CD8-positive, alpha-beta memory T cell (primary cell): ENCODE data around the gene MOV10L1. TPM values are rescaled to one million over a fixed set of nuclear protein-coding genes. Genes with fewer than 3 reads are reported as not detected.

ENCODE experiments used
- CTCF ChIA-PET: fragments of 350-600 bp; sonication (Branson Sonifier 250); formaldehyde crosslinking; loops from one replicate; lab custom pipeline; 2021; ENCODE audit warnings: antibody characterized with exemption; lab: Charles Lee
- POLR2A ChIA-PET: fragments of 350-600 bp; sonication (Branson Sonifier 250); formaldehyde crosslinking; loops from one replicate; lab custom pipeline; 2021; ENCODE audit warnings: antibody characterized with exemption; lab: Charles Lee
- DNase-seq, 5 donors: peaks; one replicate each; pipeline versions ENCODE4 v3.0.0 to v3.0.0-alpha.2; 2020 to 2022; ENCODE audit warnings: mixed read lengths in 1 of 5
- H3K27ac ChIP-seq: one replicate; pipeline ENCODE4 v1.7.0; 2013; ENCODE audit warnings: low read depth, mild to moderate bottlenecking, low read length, moderate library complexity
- H3K27me3 ChIP-seq: 2 replicates; pipeline ENCODE4 v1.7.0; 2013; ENCODE audit warnings: low read length, mild to moderate bottlenecking; ENCODE audit not compliant: insufficient read depth, poor library complexity, severe bottlenecking
- H3K36me3 ChIP-seq: 2 replicates; pipeline ENCODE4 v1.7.0; 2013; ENCODE audit warnings: mild to moderate bottlenecking, low read length, moderate library complexity; ENCODE audit not compliant: insufficient read depth
- H3K4me1 ChIP-seq: 2 replicates; pipeline ENCODE4 v1.7.0; 2013; ENCODE audit warnings: mild to moderate bottlenecking, low read length, moderate library complexity; ENCODE audit not compliant: insufficient read depth
- H3K4me3 ChIP-seq: 2 replicates; pipeline ENCODE4 v1.7.0; 2013; ENCODE audit warnings: mild to moderate bottlenecking, low read length
- H3K9me3 ChIP-seq: 2 replicates; pipeline ENCODE4 v1.7.0; 2013; ENCODE audit warnings: mild to moderate bottlenecking, low read length
- H3K27ac Mint-ChIP-seq, 8 donors: one replicate each; pipeline ENCODE4 v1.8.0; 2020 to 2021; ENCODE audit warnings: mixed read lengths in 8 of 8, mild to moderate bottlenecking in 6 of 8, inconsistent platforms in 3 of 8, moderate library complexity in 3 of 8
- H3K27me3 Mint-ChIP-seq, 2 donors: one replicate each; pipeline ENCODE4 v1.8.0; 2020 to 2021; ENCODE audit warnings: mixed read lengths in 2 of 2, mild to moderate bottlenecking in 1 of 2, moderate library complexity in 1 of 2
- H3K36me3 Mint-ChIP-seq, 3 donors: one replicate each; pipeline ENCODE4 v1.8.0; 2020 to 2021; ENCODE audit warnings: mixed read lengths in 3 of 3, inconsistent platforms in 1 of 3, mild to moderate bottlenecking in 1 of 3
- H3K4me1 Mint-ChIP-seq, 3 donors: one replicate each; pipeline ENCODE4 v1.8.0; 2020 to 2021; ENCODE audit warnings: mixed read lengths in 3 of 3, inconsistent platforms in 1 of 3, mild to moderate bottlenecking in 1 of 3
- H3K4me3 Mint-ChIP-seq, 7 donors: one replicate each; pipeline ENCODE4 v1.8.0; 2020 to 2021; ENCODE audit warnings: mixed read lengths in 7 of 7, mild to moderate bottlenecking in 6 of 7, moderate library complexity in 4 of 7, inconsistent platforms in 2 of 7
- H3K9me3 Mint-ChIP-seq, 5 donors: one replicate each; pipeline ENCODE4 v1.8.0; 2020 to 2022; ENCODE audit warnings: mixed read lengths in 5 of 5, mild to moderate bottlenecking in 3 of 5, moderate library complexity in 2 of 5, inconsistent platforms in 1 of 5
- polyA plus RNA-seq: library from polyadenylated mRNA; unstranded; fragments of 300-500 nt; fragmentation: Illumina TruSeq; gene quantifications from one replicate; pipeline ENCODE4 v1.2.3, GENCODE V29; 2021
- total RNA-seq, 2 experiments: library from RNA; stranded (reverse); gene quantifications; one replicate each; pipeline ENCODE4 v1.2.3, GENCODE V29; 2021

Gene MOV10L1
- total and polyA plus RNA-seq, 3 experiments from 2014 or later: not detected

DNA sequence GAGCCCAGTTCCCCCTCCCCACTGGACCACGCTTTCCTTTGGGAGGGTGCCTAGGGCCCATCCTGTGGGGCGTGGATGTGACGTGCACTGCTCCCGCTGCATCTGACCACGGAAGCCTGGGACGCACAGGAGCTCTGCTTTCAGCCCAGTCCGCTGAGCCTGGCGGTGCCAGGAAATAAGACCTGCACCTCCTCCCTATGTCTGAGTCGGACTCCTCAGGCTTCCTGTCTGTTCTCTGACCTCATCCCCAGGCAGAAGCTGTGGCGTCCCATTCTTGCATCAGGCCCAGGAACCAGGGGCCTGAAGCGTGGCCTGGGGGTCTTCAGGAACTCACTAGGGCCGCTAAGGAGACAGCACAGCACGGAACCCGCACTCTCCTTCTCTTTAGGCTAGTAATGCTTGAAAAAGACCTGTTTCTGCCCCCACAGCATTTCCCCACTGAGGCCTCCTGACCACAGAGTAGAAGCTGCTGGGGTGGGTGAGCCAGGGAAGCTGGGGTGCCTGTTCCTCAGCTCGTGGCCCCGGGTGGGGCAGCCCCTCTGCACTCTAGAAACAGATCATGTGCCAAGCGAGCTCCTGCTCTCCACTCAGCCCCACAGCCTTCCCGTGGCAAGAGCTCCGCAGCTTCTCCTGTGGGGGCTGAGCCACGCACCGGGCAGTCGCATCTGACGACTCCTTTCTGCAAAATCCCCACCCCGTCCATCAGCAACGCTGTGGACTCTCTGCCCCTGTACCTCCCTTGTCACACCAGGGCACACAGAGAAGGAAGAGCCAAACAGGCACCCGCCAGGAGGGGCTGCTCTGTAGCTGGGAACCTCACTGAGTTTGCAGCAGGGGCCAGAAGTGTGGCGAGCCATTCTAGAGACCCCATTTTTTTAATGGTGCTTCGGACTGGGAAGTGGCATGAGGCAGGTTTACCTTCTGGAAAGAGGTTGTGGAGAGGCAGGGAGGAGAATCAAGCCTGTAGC is 22.6 kb downstream of the MOV10L1 start:
- ChIA-PET CTCF (no interaction called here), POLR2A (no interaction called here)
- no peaks in the 10 kb centered on the region for H3K27me3 ChIP-seq
- peaks cover 0 to 20% (median 10%) of the 10 kb centered on the region in 3 donors for H3K4me1 Mint-ChIP-seq
- no peak overlapping the region for H3K27ac ChIP-seq
- H3K4me3 ChIP-seq: no peak overlapping the region
- H3K27ac Mint-ChIP-seq: peak overlapping the region in 2 of 8 donors; percentile 43 to 64
- no peaks in the 10 kb centered on the region for H3K36me3 ChIP-seq
- no peaks in the 10 kb centered on the region for H3K9me3 ChIP-seq
- H3K4me1 ChIP-seq: no peaks in the 10 kb centered on the region
- no peak for DNase-seq
- no peaks in the 10 kb centered on the region for H3K36me3 Mint-ChIP-seq
- peaks cover 14 to 18% of the 10 kb centered on the region in 2 donors for H3K27me3 Mint-ChIP-seq
- peak overlapping the region in 2 of 7 donors; percentile 36 to 44 for H3K4me3 Mint-ChIP-seq
- H3K9me3 Mint-ChIP-seq: no peaks in the 10 kb centered on the region

DNA sequence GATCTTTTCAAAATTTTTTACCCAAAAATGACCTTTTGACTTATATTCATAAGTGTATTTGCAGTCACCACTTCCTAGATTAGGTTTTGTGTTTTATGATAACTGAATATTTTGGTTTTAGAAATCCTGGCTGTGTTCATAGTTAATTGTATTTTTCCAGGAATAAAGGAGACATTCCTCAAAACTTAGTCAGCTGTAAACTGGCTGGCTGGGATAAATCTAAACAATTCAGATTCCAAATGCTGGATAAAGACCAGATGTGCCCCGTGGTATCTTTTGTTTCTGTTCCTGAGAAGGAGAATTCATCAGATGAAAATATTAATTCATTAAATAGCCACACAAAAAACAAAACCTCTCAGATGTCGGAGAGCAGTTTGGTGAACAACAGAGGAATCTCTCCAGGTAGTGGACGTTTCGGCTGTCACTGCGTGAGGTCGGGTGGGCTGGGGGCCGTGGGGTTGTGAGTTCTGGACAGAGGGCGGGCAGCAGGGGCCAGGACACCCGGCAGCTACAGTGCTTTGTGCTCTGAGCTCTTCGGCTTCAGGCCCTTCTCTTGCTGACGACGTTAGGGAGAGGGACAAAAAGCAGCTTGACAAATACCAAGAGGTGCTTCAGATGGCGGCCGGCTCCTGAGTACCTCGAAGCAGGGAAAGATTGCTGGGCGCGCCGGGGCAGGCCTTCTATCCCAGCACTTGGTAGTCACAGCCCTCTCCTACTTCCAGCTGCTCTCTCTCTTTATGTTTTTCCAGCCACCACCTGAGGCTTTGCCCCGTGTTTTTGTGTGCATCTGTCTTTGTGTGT is 24.6 kb downstream of the MOV10L1 start:
- DNase-seq: no peak
- Mint-ChIP-seq H3K27me3 (peaks cover 14 to 18% of the 10 kb centered on the region in 2 donors), H3K9me3 (no peaks in the 10 kb centered on the region), H3K27ac (no peak overlapping the region), H3K4me3 (no peak overlapping the region), H3K4me1 (peaks cover 0 to 20% (median 10%) of the 10 kb centered on the region in 3 donors), H3K36me3 (no peaks in the 10 kb centered on the region)
- POLR2A ChIA-PET: no interaction called here
- Histone ChIP-seq H3K9me3 (no peaks in the 10 kb centered on the region), H3K4me1 (no peaks in the 10 kb centered on the region), H3K27ac (no peak overlapping the region), H3K4me3 (no peak overlapping the region), H3K27me3 (no peaks in the 10 kb centered on the region), H3K36me3 (no peaks in the 10 kb centered on the region)
- CTCF ChIA-PET: no interaction called here

DNA sequence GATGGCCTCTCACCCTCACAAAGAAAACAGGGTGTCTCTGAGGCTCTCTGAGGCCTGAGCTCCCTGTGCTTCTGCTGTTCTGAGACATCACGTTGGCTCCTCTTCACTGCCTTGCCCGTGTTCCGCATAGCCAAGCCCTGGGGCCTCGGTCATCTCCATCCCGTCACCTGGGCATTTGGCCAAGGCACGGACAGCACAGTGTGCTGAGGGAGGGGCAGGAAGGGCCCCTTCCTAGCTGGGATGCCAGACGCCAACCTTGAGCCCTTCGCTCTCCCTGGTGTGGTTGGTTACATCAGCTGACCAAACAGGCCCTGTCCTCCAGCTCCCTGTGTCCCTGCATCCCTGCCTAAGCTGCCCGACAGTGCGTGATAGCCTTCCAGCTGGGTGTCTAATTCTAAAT is 25.9 kb downstream of the MOV10L1 start:
- no peak overlapping the region for H3K4me3 Mint-ChIP-seq
- H3K36me3 Mint-ChIP-seq: no peaks in the 10 kb centered on the region
- peaks cover 12 to 23% of the 10 kb centered on the region in 2 donors for H3K27me3 Mint-ChIP-seq
- no peak overlapping the region for H3K27ac ChIP-seq
- no peak overlapping the region for H3K27ac Mint-ChIP-seq
- peaks cover 0 to 20% (median 10%) of the 10 kb centered on the region in 3 donors for H3K4me1 Mint-ChIP-seq
- no peaks in the 10 kb centered on the region for H3K9me3 ChIP-seq
- CTCF ChIA-PET: no interaction called here
- H3K9me3 Mint-ChIP-seq: no peaks in the 10 kb centered on the region
- no peaks in the 10 kb centered on the region for H3K36me3 ChIP-seq
- POLR2A ChIA-PET: no interaction called here
- DNase-seq: no peak
- H3K4me1 ChIP-seq: no peaks in the 10 kb centered on the region
- no peak overlapping the region for H3K4me3 ChIP-seq
- H3K27me3 ChIP-seq: no peaks in the 10 kb centered on the region

DNA sequence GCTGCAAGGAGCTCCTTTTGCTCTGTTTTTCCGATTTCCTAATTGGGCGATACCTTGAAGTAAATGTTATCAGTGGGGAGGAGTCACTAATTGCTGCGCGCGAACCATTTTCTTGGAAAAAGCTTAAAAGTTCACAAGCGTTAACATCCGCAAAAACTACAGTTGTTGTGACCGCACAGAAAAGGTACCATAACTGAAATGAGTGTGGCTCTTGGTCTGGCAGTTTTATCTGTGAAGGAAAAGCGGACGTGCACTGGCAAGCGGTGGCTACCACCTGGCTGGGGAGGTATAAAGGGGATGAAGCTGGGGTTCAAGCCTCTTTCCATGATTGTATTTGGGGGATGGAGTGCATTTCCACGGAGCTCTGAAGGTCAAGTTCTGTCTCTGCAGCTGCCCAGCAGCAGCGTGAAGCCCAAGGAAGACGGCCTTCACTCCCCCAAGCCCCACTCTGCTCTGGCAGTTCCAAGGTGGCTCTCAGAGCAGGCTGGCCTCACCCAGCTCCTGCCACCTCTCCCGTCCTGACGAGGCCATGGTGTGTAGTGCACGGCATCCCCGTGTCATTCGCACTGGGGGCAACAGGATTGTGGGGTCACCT is 27.5 kb downstream of the MOV10L1 start:
- peaks cover 0 to 3% (median 2%) of the 10 kb centered on the region in 5 donors for H3K9me3 Mint-ChIP-seq

DNA sequence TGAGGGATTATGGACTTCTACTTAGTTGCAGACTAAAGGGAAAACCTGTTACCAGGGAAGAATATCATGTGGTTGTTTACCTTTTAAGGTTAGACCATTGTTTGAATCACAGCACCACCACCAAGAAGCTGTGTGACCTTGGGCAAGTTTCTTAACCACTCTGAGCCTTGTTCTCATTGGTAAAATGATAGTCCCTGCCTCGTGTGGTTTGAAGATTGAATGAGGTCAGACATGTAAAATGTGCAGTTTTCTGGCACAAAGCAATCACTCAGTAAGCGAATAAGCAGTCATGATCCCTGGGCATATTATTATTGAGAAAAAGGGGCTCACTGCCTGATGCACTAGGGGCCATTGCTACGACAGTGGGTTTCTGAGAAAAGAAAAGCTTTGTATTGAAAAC is 28.3 kb downstream of the MOV10L1 start:
- Histone ChIP-seq H3K27ac (peak overlapping the region; percentile 21), H3K4me3 (no peak overlapping the region), H3K27me3 (no peaks in the 10 kb centered on the region), H3K4me1 (no peaks in the 10 kb centered on the region), H3K9me3 (no peaks in the 10 kb centered on the region), H3K36me3 (no peaks in the 10 kb centered on the region)
- ChIA-PET POLR2A (no interaction called here), CTCF (no interaction called here)
- H3K36me3 Mint-ChIP-seq: peaks cover 0 to 10% (median 0%) of the 10 kb centered on the region in 3 donors
- H3K4me1 Mint-ChIP-seq: no peaks in the 10 kb centered on the region
- H3K27me3 Mint-ChIP-seq: peaks cover 20 to 25% of the 10 kb centered on the region in 2 donors
- H3K4me3 Mint-ChIP-seq: no peak overlapping the region
- peak overlapping the region in 1 of 8 donors; percentile 24 for H3K27ac Mint-ChIP-seq
- peaks cover 4 to 7% (median 7%) of the 10 kb centered on the region in 5 donors for H3K9me3 Mint-ChIP-seq
- no peak for DNase-seq

More for the DNA sequence above, 27.5 kb downstream of the MOV10L1 start:
- Histone ChIP-seq H3K27ac (peak overlapping the region; percentile 18), H3K9me3 (no peaks in the 10 kb centered on the region), H3K4me1 (no peaks in the 10 kb centered on the region), H3K36me3 (no peaks in the 10 kb centered on the region), H3K27me3 (no peaks in the 10 kb centered on the region), H3K4me3 (no peak overlapping the region)
- peaks cover 0 to 6% (median 0%) of the 10 kb centered on the region in 3 donors for H3K36me3 Mint-ChIP-seq
- POLR2A ChIA-PET: interaction anchor here (0.6 to 0.7 kb wide), 2 partner anchors 8 to 26 kb away, joined by 3 to 9 read pairs; no protein-coding TSS in a partner anchor
- no peak for DNase-seq
- no peak overlapping the region for H3K27ac Mint-ChIP-seq
- H3K4me3 Mint-ChIP-seq: no peak overlapping the region
- peaks cover 0 to 9% (median 6%) of the 10 kb centered on the region in 3 donors for H3K4me1 Mint-ChIP-seq
- peaks cover 19 to 30% of the 10 kb centered on the region in 2 donors for H3K27me3 Mint-ChIP-seq
- CTCF ChIA-PET: interaction anchor here (1.1 kb wide), 1 partner anchor 11 kb away, joined by 5 read pairs; no protein-coding TSS in a partner anchor

DNA sequence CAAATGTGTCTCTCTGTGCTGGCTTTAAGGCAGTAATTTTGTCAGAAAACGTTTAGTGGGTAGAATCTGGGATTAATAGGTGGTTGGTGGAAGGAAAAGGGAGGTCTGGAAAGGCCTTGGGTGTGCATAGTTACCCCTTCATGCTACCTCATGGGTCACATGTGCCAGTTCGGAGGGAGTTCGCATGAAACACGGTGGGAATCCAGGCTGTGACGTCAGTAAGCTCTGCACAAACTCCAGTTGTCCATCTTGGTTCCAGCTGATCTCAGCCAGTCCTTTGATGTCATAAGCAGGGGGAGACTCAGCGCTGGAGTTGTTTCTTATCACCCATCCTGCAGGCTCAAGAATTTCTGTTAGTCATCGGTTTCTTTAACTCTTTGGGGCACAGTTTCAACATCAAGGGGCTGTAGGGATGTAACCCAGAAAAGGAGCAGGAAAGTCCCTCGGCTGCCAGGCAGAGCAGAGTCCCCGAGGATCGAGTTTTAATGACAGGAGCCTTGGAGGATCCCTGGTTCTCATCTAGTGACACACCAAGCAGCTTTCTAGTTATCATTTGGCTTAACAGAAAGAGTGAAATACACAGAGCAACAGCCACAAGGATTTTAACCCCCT is 28.9 kb downstream of the MOV10L1 start:
- no peaks in the 10 kb centered on the region for H3K36me3 ChIP-seq
- peak overlapping the region; percentile 57 for H3K27ac ChIP-seq
- H3K27ac Mint-ChIP-seq: no peak overlapping the region
- peaks cover 0 to 15% (median 2%) of the 10 kb centered on the region in 3 donors for H3K36me3 Mint-ChIP-seq
- no peak overlapping the region for H3K4me3 ChIP-seq
- no peak overlapping the region for H3K4me3 Mint-ChIP-seq
- ChIA-PET CTCF (no interaction called here), POLR2A (no interaction called here)
- H3K27me3 ChIP-seq: no peaks in the 10 kb centered on the region
- no peaks in the 10 kb centered on the region for H3K4me1 Mint-ChIP-seq
- no peaks in the 10 kb centered on the region for H3K4me1 ChIP-seq
- H3K27me3 Mint-ChIP-seq: peaks cover 20 to 25% of the 10 kb centered on the region in 2 donors
- H3K9me3 Mint-ChIP-seq: peaks cover 10 to 13% (median 11%) of the 10 kb centered on the region in 5 donors
- no peaks in the 10 kb centered on the region for H3K9me3 ChIP-seq
- DNase-seq: no peak

DNA sequence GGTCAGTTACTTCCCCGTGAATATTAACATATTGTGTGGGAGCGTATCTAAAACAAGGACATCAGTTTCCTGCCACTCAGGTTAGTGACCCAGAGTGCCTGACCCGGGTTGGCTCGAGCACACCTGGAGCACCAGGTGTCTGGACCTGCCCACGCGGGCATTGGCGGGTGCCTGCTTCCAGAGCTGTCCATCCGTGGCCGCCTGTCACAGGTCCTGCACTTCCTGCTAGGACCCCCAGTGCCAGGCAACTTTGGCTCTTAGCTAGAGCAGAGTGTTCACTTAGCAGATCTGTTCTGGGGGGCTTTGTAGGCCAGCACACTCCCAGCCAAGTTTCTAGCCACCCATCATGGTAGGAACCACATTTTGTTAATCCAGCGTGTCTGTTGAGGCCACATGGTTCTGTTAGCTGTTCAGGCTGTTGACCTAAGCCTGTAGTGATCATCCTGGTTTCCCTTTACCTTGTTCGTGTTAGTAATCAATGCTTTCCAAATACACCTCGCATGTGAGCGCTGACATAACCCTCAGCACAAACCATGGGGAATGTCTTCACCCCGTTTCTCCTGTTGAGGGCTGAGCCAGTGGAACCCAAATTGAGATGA is 29.5 kb downstream of the MOV10L1 start:
- DNase-seq: no peak
- peak overlapping the region; percentile 57 for H3K27ac ChIP-seq
- no peak overlapping the region for H3K27ac Mint-ChIP-seq
- no peaks in the 10 kb centered on the region for H3K4me1 ChIP-seq
- ChIA-PET POLR2A (no interaction called here), CTCF (no interaction called here)
- H3K4me3 Mint-ChIP-seq: no peak overlapping the region
- peaks cover 0 to 21% (median 2%) of the 10 kb centered on the region in 3 donors for H3K36me3 Mint-ChIP-seq
- H3K36me3 ChIP-seq: no peaks in the 10 kb centered on the region
- H3K9me3 ChIP-seq: no peaks in the 10 kb centered on the region
- H3K27me3 Mint-ChIP-seq: peaks cover 20 to 31% of the 10 kb centered on the region in 2 donors
- peaks cover 16 to 19% (median 17%) of the 10 kb centered on the region in 5 donors for H3K9me3 Mint-ChIP-seq
- no peaks in the 10 kb centered on the region for H3K27me3 ChIP-seq
- H3K4me1 Mint-ChIP-seq: no peaks in the 10 kb centered on the region
- H3K4me3 ChIP-seq: no peak overlapping the region
